Parathyroid adenoma (tissue), 2 donors: ENCODE data around the gene RIPOR3.

Experiments used
- H2AFZ ChIP-seq: fragments of 300-600 bp; sonication (generic); one replicate; pipeline ENCODE4 v1.7.0; 2017; ENCODE audit warnings: antibody characterized with exemption, mild to moderate bottlenecking
- H3K27ac ChIP-seq: fragments of 300-600 bp; sonication (generic); one replicate; pipeline ENCODE4 v1.7.0; 2017
- H3K27me3 ChIP-seq: fragments of 300-600 bp; sonication (generic); one replicate; pipeline ENCODE4 v1.7.0; 2017; ENCODE audit warnings: low read length; ENCODE audit not compliant: control insufficient read depth, insufficient read depth
- H3K36me3 ChIP-seq: fragments of 300-600 bp; sonication (generic); one replicate; pipeline ENCODE4 v1.7.0; 2017; ENCODE audit warnings: low read length; ENCODE audit not compliant: control insufficient read depth, insufficient read depth
- H3K4me1 ChIP-seq: fragments of 300-600 bp; sonication (generic); one replicate; pipeline ENCODE4 v1.7.0; 2017; ENCODE audit warnings: control low read depth
- H3K4me2 ChIP-seq: fragments of 300-600 bp; sonication (generic); one replicate; pipeline ENCODE4 v1.7.0; 2017; ENCODE audit warnings: low read length
- H3K4me3 ChIP-seq: fragments of 300-600 bp; sonication (generic); one replicate; pipeline ENCODE4 v1.7.0; 2017; ENCODE audit warnings: low read depth, low read length
- H3K79me2 ChIP-seq: fragments of 300-600 bp; sonication (generic); one replicate; pipeline ENCODE4 v1.7.0; 2017; ENCODE audit warnings: control low read depth
- H3K9ac ChIP-seq: fragments of 300-600 bp; sonication (generic); one replicate; pipeline ENCODE4 v1.7.0; 2017; ENCODE audit warnings: mild to moderate bottlenecking
- H3K9me3 ChIP-seq: fragments of 300-600 bp; sonication (generic); one replicate; pipeline ENCODE4 v1.7.0; 2017; ENCODE audit warnings: low read length; ENCODE audit not compliant: control insufficient read depth
- TF ChIP-seq, protein P1 (sequence below): fragments of 300-600 bp; sonication (generic); IDR thresholded peaks from one replicate; pipeline ENCODE4 v1.7.0; 2017; ENCODE audit warnings: antibody characterized with exemption, mild to moderate bottlenecking
- donor health status: primary hyperparathyroidism.

Gene RIPOR3

DNA sequence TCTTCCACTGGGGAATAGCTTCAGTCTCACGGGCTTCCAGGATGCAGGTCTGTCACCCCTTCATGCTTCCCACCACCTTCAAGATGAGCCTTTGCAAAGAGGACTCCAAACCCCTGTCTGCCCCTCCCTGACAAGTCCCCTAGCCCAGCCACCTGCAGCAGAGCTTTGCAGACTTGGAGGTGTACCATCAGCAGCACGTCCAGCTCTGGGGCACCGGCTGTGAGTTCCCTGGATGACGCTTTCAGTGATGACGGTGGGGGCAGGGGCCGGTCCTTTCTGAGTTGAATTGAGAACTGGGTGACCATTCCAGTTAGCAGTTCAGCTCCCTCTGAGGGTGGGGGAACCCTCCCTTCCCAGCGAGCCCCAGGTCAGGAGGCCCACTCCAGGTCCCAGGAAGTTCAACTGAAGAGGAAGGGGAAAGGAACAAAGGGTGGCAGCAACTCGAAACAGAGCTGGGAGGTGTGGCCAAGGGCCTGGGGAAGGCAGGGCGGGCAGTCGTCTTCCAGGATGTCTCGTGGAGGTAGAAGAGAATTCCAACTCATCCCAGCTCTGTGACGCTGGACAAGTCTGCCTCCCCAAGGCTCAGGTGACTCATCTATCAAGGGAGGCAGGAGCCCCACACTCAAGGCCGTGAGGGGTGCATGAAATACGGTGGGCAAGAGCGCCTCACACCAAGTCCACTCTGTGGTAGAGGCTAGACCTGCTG is 95.2 kb downstream of the RIPOR3 start:
- Histone ChIP-seq H3K27ac (no peak overlapping the region), H3K36me3 (no peaks in the 10 kb centered on the region), H3K4me3 (no peak overlapping the region), H3K9me3 (no peaks in the 10 kb centered on the region), H3K9ac (no peak overlapping the region), H2AFZ (peak overlapping the region; percentile 62), H3K4me2 (peak overlapping the region; percentile 20), H3K4me1 (peaks cover 16% of the 10 kb centered on the region), H3K27me3 (no peaks in the 10 kb centered on the region), H3K79me2 (no peaks in the 10 kb centered on the region)
- TF ChIP-seq, protein P1, sequence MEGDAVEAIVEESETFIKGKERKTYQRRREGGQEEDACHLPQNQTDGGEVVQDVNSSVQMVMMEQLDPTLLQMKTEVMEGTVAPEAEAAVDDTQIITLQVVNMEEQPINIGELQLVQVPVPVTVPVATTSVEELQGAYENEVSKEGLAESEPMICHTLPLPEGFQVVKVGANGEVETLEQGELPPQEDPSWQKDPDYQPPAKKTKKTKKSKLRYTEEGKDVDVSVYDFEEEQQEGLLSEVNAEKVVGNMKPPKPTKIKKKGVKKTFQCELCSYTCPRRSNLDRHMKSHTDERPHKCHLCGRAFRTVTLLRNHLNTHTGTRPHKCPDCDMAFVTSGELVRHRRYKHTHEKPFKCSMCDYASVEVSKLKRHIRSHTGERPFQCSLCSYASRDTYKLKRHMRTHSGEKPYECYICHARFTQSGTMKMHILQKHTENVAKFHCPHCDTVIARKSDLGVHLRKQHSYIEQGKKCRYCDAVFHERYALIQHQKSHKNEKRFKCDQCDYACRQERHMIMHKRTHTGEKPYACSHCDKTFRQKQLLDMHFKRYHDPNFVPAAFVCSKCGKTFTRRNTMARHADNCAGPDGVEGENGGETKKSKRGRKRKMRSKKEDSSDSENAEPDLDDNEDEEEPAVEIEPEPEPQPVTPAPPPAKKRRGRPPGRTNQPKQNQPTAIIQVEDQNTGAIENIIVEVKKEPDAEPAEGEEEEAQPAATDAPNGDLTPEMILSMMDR, result no peak

DNA sequence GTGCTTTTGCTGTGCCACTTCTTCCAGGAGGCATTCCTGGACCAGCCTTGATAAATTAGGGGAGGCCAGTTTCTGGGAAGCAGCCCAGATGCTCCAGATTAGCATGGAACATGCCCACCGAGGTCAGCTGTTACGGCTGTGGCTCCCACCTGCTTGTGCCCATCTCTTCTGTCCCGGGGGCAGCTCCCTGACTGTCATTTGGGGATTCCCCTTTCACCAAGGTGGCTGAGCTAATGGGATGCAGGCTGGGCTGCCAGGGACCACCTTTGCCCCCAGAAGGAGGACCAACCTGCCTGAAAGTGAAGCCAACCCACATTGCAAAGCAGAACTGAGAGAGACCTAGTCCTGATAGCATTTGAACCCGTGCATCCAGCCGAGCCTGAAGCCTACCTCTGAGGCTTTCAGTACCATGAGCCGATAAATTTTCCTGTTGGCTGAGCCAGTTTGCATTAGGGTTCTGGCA is 95.9 kb downstream of the RIPOR3 start:
- Histone ChIP-seq H3K4me1 (peaks cover 16% of the 10 kb centered on the region), H3K4me3 (no peak overlapping the region), H3K36me3 (no peaks in the 10 kb centered on the region), H3K27me3 (no peaks in the 10 kb centered on the region), H3K27ac (no peak overlapping the region), H2AFZ (no peak overlapping the region), H3K79me2 (no peaks in the 10 kb centered on the region), H3K4me2 (no peak overlapping the region), H3K9me3 (no peaks in the 10 kb centered on the region), H3K9ac (no peak overlapping the region)
- TF ChIP-seq, protein P1, result no peak

DNA sequence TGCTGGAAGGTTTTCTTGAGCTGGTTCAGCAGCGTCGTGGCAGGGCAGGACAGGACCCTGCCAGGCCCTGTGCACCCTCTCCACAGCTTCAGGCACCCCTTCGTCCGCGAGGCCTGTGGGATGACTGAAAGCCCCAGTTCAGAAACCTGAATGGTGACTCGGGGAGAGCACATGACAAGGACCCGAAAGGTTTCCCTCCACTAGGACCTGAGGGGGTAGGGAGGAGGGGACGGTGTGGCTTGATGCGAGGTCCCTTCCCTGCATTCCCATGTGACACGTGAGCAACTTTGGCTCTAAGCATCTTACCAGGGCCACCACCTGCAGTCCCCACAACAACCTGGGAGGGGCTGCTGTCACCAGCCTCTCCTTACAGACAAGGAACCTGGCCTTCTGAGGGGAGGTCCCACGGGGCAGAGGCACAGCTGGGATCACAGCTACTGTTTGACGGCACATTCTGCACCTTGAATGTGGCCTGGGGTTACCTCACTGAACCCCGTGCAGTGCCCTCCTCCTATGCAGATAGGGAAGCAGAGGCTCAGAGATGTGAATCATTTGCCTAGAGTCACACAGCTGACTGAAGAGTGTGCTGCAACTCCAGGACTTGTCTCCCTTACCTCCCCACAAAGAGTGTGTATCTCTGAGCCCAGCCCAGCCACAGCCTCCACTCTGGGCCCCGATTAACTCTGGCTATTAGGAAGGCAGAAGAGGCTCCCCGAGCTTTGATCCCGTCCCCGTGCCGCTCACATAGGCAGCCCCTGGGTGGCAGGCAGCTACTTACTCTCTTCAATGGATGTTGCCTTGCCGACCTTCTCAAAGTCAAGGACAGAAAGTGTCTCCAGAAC is 96.5 kb downstream of the RIPOR3 start:
- TF ChIP-seq, protein P1, result no peak
- no peak overlapping the region for H3K4me3 ChIP-seq
- no peaks in the 10 kb centered on the region for H3K9me3 ChIP-seq
- H3K4me1 ChIP-seq, result peaks cover 15% of the 10 kb centered on the region
- no peak overlapping the region for H3K9ac ChIP-seq
- H3K79me2 ChIP-seq, result no peaks in the 10 kb centered on the region
- no peaks in the 10 kb centered on the region for H3K27me3 ChIP-seq
- no peak overlapping the region for H2AFZ ChIP-seq
- H3K27ac ChIP-seq, result no peak overlapping the region
- H3K4me2 ChIP-seq, result no peak overlapping the region
- H3K36me3 ChIP-seq, result no peaks in the 10 kb centered on the region

DNA sequence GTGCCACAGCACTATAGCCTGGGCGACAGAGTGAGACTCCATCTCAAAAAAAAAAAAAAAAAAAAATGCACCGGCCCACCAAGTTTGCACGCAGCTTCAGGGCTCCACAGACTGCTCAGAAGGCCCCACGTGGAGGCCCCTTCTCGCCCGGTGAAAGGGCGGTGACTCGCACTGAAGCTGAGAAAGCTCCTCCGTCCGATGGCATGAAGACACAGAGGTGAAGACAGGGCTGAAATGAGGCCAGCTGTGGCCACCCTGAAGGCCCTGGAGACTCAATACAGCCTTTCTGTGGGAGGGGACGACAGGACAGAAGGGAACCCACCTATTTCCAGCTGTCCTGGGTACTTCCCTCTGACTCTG is 97.1 kb downstream of the RIPOR3 start:
- Histone ChIP-seq H3K4me2 (no peak overlapping the region), H3K79me2 (no peaks in the 10 kb centered on the region), H3K27ac (no peak overlapping the region), H3K36me3 (no peaks in the 10 kb centered on the region), H3K4me1 (peaks cover 10% of the 10 kb centered on the region), H3K9ac (no peak overlapping the region), H2AFZ (no peak overlapping the region), H3K27me3 (no peaks in the 10 kb centered on the region), H3K9me3 (no peaks in the 10 kb centered on the region), H3K4me3 (no peak overlapping the region)
- TF ChIP-seq, protein P1, result no peak
